DOHH2 (cell line): Measurements from ENCODE around the gene RIPK4.

Source experiments
- H3F3A ChIP-seq: fragments of 200-600 bp; sonication (generic), shearing (Covaris generic); 2 replicates; pipeline ENCODE4 v1.6.0; 2016; ENCODE audit warnings: antibody characterized with exemption, mild to moderate bottlenecking; ENCODE audit not compliant: control insufficient read depth, insufficient read depth
- H3K27ac ChIP-seq: fragments of 200-600 bp; sonication (generic); 2 replicates; pipeline ENCODE4 v1.5.1; 2014; ENCODE audit warnings: low read depth, mild to moderate bottlenecking, low read length, moderate library complexity
- H3K27me3 ChIP-seq: fragments of 200-600 bp; sonication (generic); 2 replicates; pipeline ENCODE4 v1.6.1; 2014; ENCODE audit warnings: mild to moderate bottlenecking, low read length, mixed read lengths; ENCODE audit not compliant: control insufficient read depth
- H3K36me3 ChIP-seq: fragments of 200-600 bp; sonication (generic); 2 replicates; pipeline ENCODE4 v1.6.1; 2014; ENCODE audit warnings: mild to moderate bottlenecking, low read length, moderate library complexity, mixed read lengths; ENCODE audit not compliant: control insufficient read depth
- H3K4me1 ChIP-seq: fragments of 200-600 bp; sonication (generic); 2 replicates; pipeline ENCODE4 v1.6.1; 2014; ENCODE audit warnings: mild to moderate bottlenecking, low read length, mixed read lengths; ENCODE audit not compliant: control insufficient read depth
- H3K4me2 ChIP-seq: fragments of 200-600 bp; sonication (generic); 2 replicates; pipeline ENCODE4 v1.6.0; 2014; ENCODE audit warnings: mild to moderate bottlenecking, low read length, moderate library complexity
- H3K4me3 ChIP-seq: fragments of 200-600 bp; sonication (generic); 2 replicates; pipeline ENCODE4 v1.5.1; 2014; ENCODE audit warnings: mild to moderate bottlenecking, low read length, mixed read lengths
- H3K79me2 ChIP-seq: fragments of 200-600 bp; sonication (generic); 2 replicates; pipeline ENCODE4 v1.6.1; 2014; ENCODE audit warnings: mild to moderate bottlenecking, low read length, mixed read lengths; ENCODE audit not compliant: control insufficient read depth
- H3K9me2 ChIP-seq: fragments of 200-600 bp; sonication (generic); replicated peaks from 2 replicates; pipeline ENCODE4 v1.6.1; 2014; ENCODE audit warnings: mild to moderate bottlenecking, low read length, mixed read lengths; ENCODE audit not compliant: control insufficient read depth
- H3K9me3 ChIP-seq: fragments of 200-600 bp; sonication (generic); 2 replicates; pipeline ENCODE4 v1.6.1; 2014; ENCODE audit warnings: antibody characterized with exemption, low read length, mixed read lengths; ENCODE audit not compliant: control insufficient read depth, insufficient read depth
- H4K20me1 ChIP-seq: fragments of 200-600 bp; sonication (generic); 2 replicates; pipeline ENCODE4 v1.6.0; 2014; ENCODE audit warnings: low read depth, mild to moderate bottlenecking, antibody characterized with exemption, low read length, moderate library complexity; ENCODE audit not compliant: control insufficient read depth, insufficient read depth
- CTCF ChIP-seq: fragments of 200-600 bp; sonication (generic); IDR thresholded peaks from one replicate; pipeline ENCODE4 v1.5.1; 2014; ENCODE audit warnings: antibody characterized with exemption, mild to moderate bottlenecking, low read depth, low read length; ENCODE audit not compliant: poor library complexity, severe bottlenecking
- EZH2phosphoT487 ChIP-seq: fragments of 200-600 bp; sonication (generic); IDR thresholded peaks from 2 replicates; pipeline ENCODE4 v1.6.1; 2017; ENCODE audit warnings: borderline replicate concordance, mild to moderate bottlenecking, antibody characterized with exemption, low read length, moderate library complexity, mixed read lengths

Gene RIPK4

GRCh38 chr21:41750532-41751151, 16.2 kb downstream of the RIPK4 start:
- TF ChIP-seq EZH2phosphoT487 (no peak), CTCF (no peak)
- Histone ChIP-seq H3K27me3 (peaks cover 3% of the 10 kb centered on the region; the same call in 1 of the 2 replicates), H3K79me2 (no peaks in the 10 kb centered on the region), H3K9me3 (no peaks in the 10 kb centered on the region), H3F3A (no peaks in the 10 kb centered on the region), H3K9me2 (no peaks in the 10 kb centered on the region), H3K27ac (no peak overlapping the region), H3K36me3 (no peaks in the 10 kb centered on the region), H3K4me1 (no peaks in the 10 kb centered on the region), H4K20me1 (no peaks in the 10 kb centered on the region), H3K4me3 (no peak overlapping the region), H3K4me2 (no peak overlapping the region)

- TF ChIP-seq EZH2phosphoT487 = no peak
- no peak for TF ChIP-seq CTCF
- Histone ChIP-seq H3K36me3 (no peaks in the 10 kb centered on the region), H3K9me3 (no peaks in the 10 kb centered on the region), H3K4me2 (no peak overlapping the region), H3K27ac (no peak overlapping the region), H3K4me1 (no peaks in the 10 kb centered on the region), H4K20me1 (no peaks in the 10 kb centered on the region), H3K4me3 (no peak overlapping the region), H3K79me2 (no peaks in the 10 kb centered on the region), H3K9me2 (no peaks in the 10 kb centered on the region), H3K27me3 (peaks cover 3% of the 10 kb centered on the region; the same call in 1 of the 2 replicates), H3F3A (no peaks in the 10 kb centered on the region)
These were observed 16.8 kb downstream of the RIPK4 start for GRCh38 chr21:41750051-41750450.

GRCh38 chr21:41749286-41749685, 17.6 kb downstream of the RIPK4 start:
- no peak overlapping the region for H3K27ac ChIP-seq
- no peaks in the 10 kb centered on the region for H3K36me3 ChIP-seq
- H3K4me2 ChIP-seq = no peak overlapping the region
- no peak for TF ChIP-seq CTCF
- no peak for TF ChIP-seq EZH2phosphoT487
- H3F3A ChIP-seq = no peaks in the 10 kb centered on the region
- no peaks in the 10 kb centered on the region for H3K9me2 ChIP-seq
- H4K20me1 ChIP-seq = no peaks in the 10 kb centered on the region
- no peaks in the 10 kb centered on the region for H3K9me3 ChIP-seq
- H3K4me1 ChIP-seq = no peaks in the 10 kb centered on the region
- H3K79me2 ChIP-seq = no peaks in the 10 kb centered on the region
- no peak overlapping the region for H3K4me3 ChIP-seq
- peaks cover 3% of the 10 kb centered on the region; the same call in 1 of the 2 replicates for H3K27me3 ChIP-seq
